RWPE1 (cell line): Measurements from ENCODE around the gene CMIP.

Source experiments
- CTCF ChIA-PET: fragments of 350-600 bp; sonication (Branson Sonifier 250); formaldehyde crosslinking; extraction: SDS; loops from one replicate; lab custom pipeline; 2021; lab: Yijun Ruan, JAX
- POLR2A ChIA-PET: fragments of 400-600 bp; formaldehyde crosslinking; extraction: SDS; loops from one replicate; lab custom pipeline; 2020; ENCODE audit warnings: antibody characterized with exemption; ENCODE audit not compliant: low non-redundant PET; lab: Yijun Ruan, JAX
- DNase-seq: peaks from one replicate; pipeline ENCODE4 v3.0.0; 2012; ENCODE audit warnings: low spot score
- H3K27ac ChIP-seq: fragments of 450-650 bp; 2 replicates; pipeline ENCODE4 v1.5.1; 2017
- CTCF ChIP-seq: fragments of 450-650 bp; conservative IDR thresholded peaks from 2 replicates; pipeline ENCODE4 v1.5.1; 2017; ENCODE audit warnings: low read depth, mild to moderate bottlenecking

CMIP gene

GRCh38 chr16:81548876-81549546 is 104.4 kb downstream of the CMIP start:
- peak overlapping the region; percentile 44 for H3K27ac ChIP-seq
- CTCF ChIA-PET, result no interaction called here
- no peak for DNase-seq
- no peak for TF ChIP-seq CTCF
- POLR2A ChIA-PET, result interaction anchor here (0.6 to 0.7 kb wide), 3 partner anchors 14 to 175 kb away, joined by 3 to 4 read pairs (median 4); no protein-coding TSS in a partner anchor

- H3K27ac ChIP-seq, result peak overlapping the region; percentile 44
- no peak for TF ChIP-seq CTCF
- ChIA-PET CTCF (no interaction called here), POLR2A (interaction anchor here (0.7 kb wide), 1 partner anchor 175 kb away, joined by 4 read pairs; no protein-coding TSS in a partner anchor)
- no peak for DNase-seq
Measured at GRCh38 chr16:81549547-81550431, 105.2 kb downstream of the CMIP start.

GRCh38 chr16:81550432-81550808 is 105.8 kb downstream of the CMIP start:
- POLR2A ChIA-PET, result no interaction called here
- no peak for DNase-seq
- peak overlapping the region; percentile 42 for H3K27ac ChIP-seq
- TF ChIP-seq CTCF, result no peak
- CTCF ChIA-PET, result no interaction called here

- H3K27ac ChIP-seq, result peak overlapping the region; percentile 53
- CTCF ChIA-PET, result no interaction called here
- no peak for DNase-seq
- POLR2A ChIA-PET, result interaction anchor here (0.5 kb wide), 1 partner anchor 52 kb away, joined by 3 read pairs; no protein-coding TSS in a partner anchor
- TF ChIP-seq CTCF, result no peak
Measured at GRCh38 chr16:81551151-81551808, 106.7 kb downstream of the CMIP start.

GRCh38 chr16:81551821-81552304 is 107.3 kb downstream of the CMIP start:
- ChIA-PET POLR2A (interaction anchor here (0.5 kb wide), 1 partner anchor 51 kb away, joined by 3 read pairs; no protein-coding TSS in a partner anchor), CTCF (interaction anchor here (0.8 kb wide), 1 partner anchor 10 kb away, joined by 3 read pairs; no protein-coding TSS in a partner anchor)
- TF ChIP-seq CTCF, result no peak
- H3K27ac ChIP-seq, result peak overlapping the region; percentile 53
- DNase-seq, result no peak

GRCh38 chr16:81552743-81553079 is 108.1 kb downstream of the CMIP start:
- peak overlapping the region; percentile 50 for H3K27ac ChIP-seq
- DNase-seq, result no peak
- ChIA-PET CTCF (interaction anchor here (0.8 kb wide), 1 partner anchor 10 kb away, joined by 3 read pairs; no protein-coding TSS in a partner anchor), POLR2A (no interaction called here)
- no peak for TF ChIP-seq CTCF
